HCT116 (cell line): ENCODE results near the gene VWC2. TPM values are rescaled to one million over a fixed set of nuclear protein-coding genes. Genes with fewer than 3 reads are reported as not detected.

ENCODE experiments used
- ATAC-seq: fragments of 200-7000 bp; cut with Tn5 transposase; 2 replicates; pipeline ENCODE4 v1.9.1; 2020; ENCODE audit warnings: mild to moderate bottlenecking, moderate library complexity
- BruUV-seq: library from RNA; stranded (reverse); fragments of 400-500 nt; replicated peaks from 2 replicates; lab custom pipeline; 2021; lab: Mats Ljungman, UMichigan
- CTCF ChIA-PET: fragments of 300-600 bp; sonication (Branson Sonifier 250); formaldehyde crosslinking; loops from one replicate; lab custom pipeline; 2021; ENCODE audit warnings: antibody characterized with exemption; lab: Charles Lee
- POLR2A ChIA-PET: fragments of 300-600, 350-600 bp; sonication (Branson Sonifier 250); formaldehyde crosslinking; loops from one replicate; lab custom pipeline; 2021; ENCODE audit warnings: antibody characterized with exemption; lab: Charles Lee
- RAD21 ChIA-PET, 2 experiments: fragments of 300-600 bp; sonication (Branson Sonifier 250); formaldehyde crosslinking; loops; one replicate each; lab custom pipeline; 2023; ENCODE audit warnings: low total read pairs in 2 of 2; ENCODE audit not compliant: uncharacterized antibody in 2 of 2, unreplicated experiment in 2 of 2, low non-redundant PET in 1 of 2; lab: Charles Lee
- DNase-seq: peaks from one replicate; pipeline ENCODE4 v3.0.0-alpha.2; 2010; ENCODE audit warnings: low read depth, low spot score
- H2AFZ ChIP-seq: fragments of 200-600 bp; shearing (Covaris generic), sonication (generic); 2 replicates; pipeline ENCODE4 v1.6.1; 2017; ENCODE audit warnings: low read depth, mixed run types, mixed read lengths, antibody characterized with exemption, low read length; ENCODE audit not compliant: poor library complexity, severe bottlenecking
- H3K27ac ChIP-seq: 2 replicates; pipeline ENCODE4 v1.5.1; 2012; ENCODE audit warnings: low read depth, low read length
- H3K27me3 ChIP-seq: fragments of 200-600 bp; sonication (generic); 2 replicates; pipeline ENCODE4 v1.6.1; 2016; ENCODE audit warnings: mixed run types, low read length, mixed read lengths; ENCODE audit not compliant: insufficient read depth
- H3K36me3 ChIP-seq, 2 experiments: fragments of 200-500 bp in 1 of 2; fragments of 200-600 bp in 1 of 2; sonication (Bioruptor generic) in 1 of 2; sonication (generic) in 1 of 2; 2 replicates each; pipeline versions ENCODE4 v1.5.1 to v1.6.1; 2014 to 2016; ENCODE audit warnings: low read length in 2 of 2, inconsistent platforms in 1 of 2, mixed read lengths in 1 of 2, mixed run types in 1 of 2; ENCODE audit not compliant: insufficient read depth in 2 of 2, control insufficient read depth in 1 of 2
- H3K4me1 ChIP-seq, 2 experiments: fragments of 200-600 bp in 1 of 2; sonication (generic) in 1 of 2; 2 replicates each; pipeline versions ENCODE4 v1.5.1 to v1.6.1; 2012 to 2017; ENCODE audit warnings: low read length in 2 of 2, inconsistent platforms in 1 of 2, mild to moderate bottlenecking in 1 of 2, mixed read lengths in 1 of 2, mixed run types in 1 of 2, moderate library complexity in 1 of 2; ENCODE audit not compliant: insufficient read depth in 2 of 2, control insufficient read depth in 1 of 2
- H3K4me2 ChIP-seq: fragments of 200-600 bp; sonication (generic); 2 replicates; pipeline ENCODE4 v1.6.1; 2017; ENCODE audit warnings: mixed run types, low read length, mixed read lengths
- H3K4me3 ChIP-seq, 2 experiments: fragments of 200-600 bp in 1 of 2; sonication (generic) in 1 of 2; replicated peaks in 1 of 2; 2 replicates each; pipeline ENCODE4 v1.5.1; 2011 to 2016; ENCODE audit warnings: low read length in 2 of 2, control low read depth in 1 of 2, low read depth in 1 of 2, mild to moderate bottlenecking in 1 of 2, mixed read lengths in 1 of 2, mixed run types in 1 of 2
- H3K79me2 ChIP-seq: fragments of 200-600 bp; sonication (generic); 2 replicates; pipeline ENCODE4 v1.6.1; 2017; ENCODE audit warnings: mild to moderate bottlenecking, mixed run types, low read length, moderate library complexity, mixed read lengths; ENCODE audit not compliant: insufficient read depth
- H3K9ac ChIP-seq: fragments of 200-600 bp; sonication (generic); 2 replicates; pipeline ENCODE4 v1.6.1; 2016; ENCODE audit warnings: low read length, mixed read lengths
- H3K9me2 ChIP-seq: fragments of 200-600 bp; sonication (generic), shearing (Covaris generic); 2 replicates; pipeline ENCODE4 v1.6.1; 2017; ENCODE audit warnings: mixed run types, mild to moderate bottlenecking, moderate library complexity; ENCODE audit not compliant: insufficient read depth
- H3K9me3 ChIP-seq, 2 experiments: fragments of 200-500 bp in 1 of 2; fragments of 200-600 bp in 1 of 2; sonication (Bioruptor generic) in 1 of 2; sonication (generic) in 1 of 2; 2 replicates each; pipeline ENCODE4 v1.6.1; 2014 to 2017; ENCODE audit warnings: low read length in 2 of 2, mixed read lengths in 2 of 2, inconsistent platforms in 1 of 2, low read depth in 1 of 2, mild to moderate bottlenecking in 1 of 2, mixed run types in 1 of 2, moderate library complexity in 1 of 2; ENCODE audit not compliant: control insufficient read depth in 1 of 2, insufficient read depth in 1 of 2
- H4K20me1 ChIP-seq: fragments of 200-600 bp; sonication (generic), shearing (Covaris generic); 2 replicates; pipeline ENCODE4 v1.6.1; 2017; ENCODE audit warnings: mixed run types, mild to moderate bottlenecking, moderate library complexity; ENCODE audit not compliant: insufficient read depth
- EZH2phosphoT487 ChIP-seq: fragments of 200-600 bp; IDR thresholded peaks from 2 replicates; pipeline ENCODE4 v1.6.1; 2018; ENCODE audit warnings: antibody characterized with exemption, borderline replicate concordance
- POLR2A ChIP-seq: IDR thresholded peaks from 2 replicates; pipeline ENCODE4 v1.7.0; 2011; ENCODE audit warnings: borderline replicate concordance; ENCODE audit not compliant: insufficient read depth, insufficient read length; ENCODE audit errors: extremely low read depth
- RAD21 ChIP-seq: IDR thresholded peaks from 2 replicates; pipeline ENCODE4 v1.6.1; 2012; ENCODE audit warnings: low read depth, mild to moderate bottlenecking
- SIN3A ChIP-seq: IDR thresholded peaks from 2 replicates; pipeline ENCODE4 v1.6.1; 2012; ENCODE audit warnings: low read depth
- SRF ChIP-seq: IDR thresholded peaks from 2 replicates; pipeline ENCODE4 v1.6.1; 2012; ENCODE audit warnings: low read depth
- intact Hi-C: fragments of 100-400 bp; cut with micrococcal nuclease; formaldehyde crosslinking; loops from 2 replicates; pipeline ENCODE4 v1.10.0; 2022
- total RNA-seq: library from RNA; stranded (reverse); gene quantifications from one replicate; pipeline ENCODE4 v1.2.1, GENCODE V29; 2021; ENCODE audit not compliant: unreplicated experiment
- TF ChIP-seq, protein P1 (sequence below): IDR thresholded peaks from 2 replicates; pipeline ENCODE4 v1.6.1; 2012

Gene VWC2
- total RNA-seq, 1 experiment from 2014 or later, result not detected

- no peak overlapping the region for H3K27ac ChIP-seq
- no peaks in the 10 kb centered on the region for H4K20me1 ChIP-seq
- no peak overlapping the region for H3K9ac ChIP-seq
- no TSS peak for BruUV-seq
- ChIA-PET RAD21 (no interaction called here), CTCF (no interaction called here), POLR2A (no interaction called here)
- H3K9me3 ChIP-seq, result no peaks in the 10 kb centered on the region; a peak in 1 of 4 replicates
- no peak overlapping the region for H3K4me2 ChIP-seq
- H3K9me2 ChIP-seq, result no peaks in the 10 kb centered on the region
- H3K4me1 ChIP-seq, result no peaks in the 10 kb centered on the region
- intact Hi-C loops, result no loop called here
- no peak overlapping the region for H2AFZ ChIP-seq
- H3K27me3 ChIP-seq, result no peaks in the 10 kb centered on the region
- ATAC-seq, result no peak
- DNase-seq, result no peak
- H3K36me3 ChIP-seq, result no peaks in the 10 kb centered on the region
- H3K79me2 ChIP-seq, result no peaks in the 10 kb centered on the region
- no peak for TF ChIP-seq EZH2phosphoT487
- TF ChIP-seq SIN3A, result no peak
- no peak for TF ChIP-seq SRF
- TF ChIP-seq RAD21, result no peak
- TF ChIP-seq, protein P1, sequence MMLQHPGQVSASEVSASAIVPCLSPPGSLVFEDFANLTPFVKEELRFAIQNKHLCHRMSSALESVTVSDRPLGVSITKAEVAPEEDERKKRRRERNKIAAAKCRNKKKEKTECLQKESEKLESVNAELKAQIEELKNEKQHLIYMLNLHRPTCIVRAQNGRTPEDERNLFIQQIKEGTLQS, result no peak
- TF ChIP-seq, all 23 proteins: peak for 0
- H3K4me3 ChIP-seq, result no peak overlapping the region
These were observed 119.0 kb downstream of the VWC2 start for GRCh38 chr7:49892481-49892880.

DNA sequence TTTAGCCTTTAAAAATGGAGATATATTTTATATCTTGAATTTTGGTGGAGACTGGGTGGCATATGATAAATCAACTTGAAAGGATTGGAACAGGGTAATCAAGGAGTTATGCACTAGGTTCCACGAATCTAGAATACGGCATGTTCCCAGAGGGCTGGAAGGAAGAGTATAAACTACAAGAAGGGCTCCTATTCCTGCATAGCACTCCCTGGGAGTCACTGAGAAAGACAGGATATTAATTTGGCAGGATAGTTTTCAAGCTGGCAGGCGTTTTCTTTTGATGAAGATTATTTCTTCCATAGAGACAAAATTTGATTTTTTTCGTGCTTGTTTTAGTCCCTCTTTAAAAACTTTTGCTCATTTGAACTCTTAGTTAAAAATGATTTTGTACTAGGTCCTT, 119.7 kb downstream of the VWC2 start:
- H3K4me3 ChIP-seq, result no peak overlapping the region
- no peaks in the 10 kb centered on the region for H3K79me2 ChIP-seq
- no peak for TF ChIP-seq POLR2A
- ChIA-PET CTCF (no interaction called here), RAD21 (no interaction called here), POLR2A (no interaction called here)
- H4K20me1 ChIP-seq, result no peaks in the 10 kb centered on the region
- intact Hi-C loops, result no loop called here
- H3K4me1 ChIP-seq, result no peaks in the 10 kb centered on the region
- ATAC-seq, result no peak
- no peak overlapping the region for H3K4me2 ChIP-seq
- no peak overlapping the region for H3K27ac ChIP-seq
- DNase-seq, result no peak
- BruUV-seq, result no TSS peak
- no peaks in the 10 kb centered on the region for H3K9me2 ChIP-seq
- H2AFZ ChIP-seq, result no peak overlapping the region
- no peaks in the 10 kb centered on the region; a peak in 1 of 4 replicates for H3K9me3 ChIP-seq
- no peak overlapping the region for H3K9ac ChIP-seq
- no peaks in the 10 kb centered on the region for H3K36me3 ChIP-seq
- H3K27me3 ChIP-seq, result no peaks in the 10 kb centered on the region
